Esophagus (tissue), 2 donors: ENCODE data around the gene RB1. TPM values are rescaled to one million over a fixed set of nuclear protein-coding genes. Genes with fewer than 3 reads are reported as not detected.
"Not testable (repeated sequence)": the region's sequence is repeated elsewhere in the genome, so short reads cannot be mapped to it uniquely, and the experiment has no call there.

Source experiments
- H3K27ac ChIP-seq, 2 donors: one replicate each; pipeline ENCODE4 v1.5.1; 2013; ENCODE audit warnings: low read depth in 2 of 2, mild to moderate bottlenecking in 2 of 2, inconsistent platforms in 1 of 2, low read length in 1 of 2, moderate library complexity in 1 of 2
- H3K27me3 ChIP-seq, 2 donors: one replicate each; pipeline ENCODE4 v1.6.1; 2013; ENCODE audit warnings: low read length in 2 of 2, control low read depth in 1 of 2, mild to moderate bottlenecking in 1 of 2; ENCODE audit not compliant: insufficient read depth in 2 of 2, control insufficient read depth in 1 of 2
- H3K36me3 ChIP-seq, 2 donors: one replicate each; pipeline ENCODE4 v1.6.1; 2013; ENCODE audit warnings: low read length in 1 of 2; ENCODE audit not compliant: control insufficient read depth in 2 of 2, insufficient read depth in 2 of 2
- H3K4me1 ChIP-seq, 2 donors: one replicate each; pipeline ENCODE4 v1.6.1; 2013; ENCODE audit warnings: low read length in 1 of 2; ENCODE audit not compliant: control insufficient read depth in 2 of 2, insufficient read depth in 2 of 2
- H3K4me3 ChIP-seq, 2 donors: one replicate each; pipeline ENCODE4 v1.5.1; 2013; ENCODE audit warnings: low read length in 2 of 2, mild to moderate bottlenecking in 2 of 2, low read depth in 1 of 2, moderate library complexity in 1 of 2
- H3K9me3 ChIP-seq, 2 donors: one replicate each; pipeline ENCODE4 v1.6.1; 2013; ENCODE audit warnings: mild to moderate bottlenecking in 2 of 2, low read depth in 1 of 2, low read length in 1 of 2, moderate library complexity in 1 of 2; ENCODE audit not compliant: control insufficient read depth in 2 of 2, insufficient read depth in 1 of 2
- WGBS, 2 donors: extraction: QIAGEN DNeasy Blood & Tissue Kit; methylation state at CpG; one replicate each; pipeline ENCODE4 v1.1.7; 2013; 5-methylcytosine and 5-hydroxymethylcytosine counted together
- polyA plus RNA-seq, 2 donors: library from polyadenylated mRNA; stranded (reverse); fragments of 200-250 nt; gene quantifications; one replicate each; pipeline ENCODE4 v1.2.3, GENCODE V29; 2013
- donor health status: healthy with polysubstance abuse.
- donor health status: Bipolar disorder and iron deficiency.

Gene RB1
- polyA plus RNA-seq, 2 donors = 15.5 to 17.4 TPM

GRCh38 chr13:48322294-48322693 lies 18.7 kb downstream of the RB1 start:
- H3K27ac ChIP-seq = no peak overlapping the region
- peaks cover 0 to 16% of the 10 kb centered on the region in 2 donors for H3K36me3 ChIP-seq
- no peaks in the 10 kb centered on the region for H3K4me1 ChIP-seq
- H3K9me3 ChIP-seq = peaks cover 0 to 9% of the 10 kb centered on the region in 2 donors
- H3K4me3 ChIP-seq = no peak overlapping the region
- H3K27me3 ChIP-seq = no peaks in the 10 kb centered on the region

- H3K27me3 ChIP-seq = no peaks in the 10 kb centered on the region
- no peak overlapping the region for H3K27ac ChIP-seq
- H3K4me3 ChIP-seq = peak overlapping the region in 1 of 2 donors; percentile 22
- H3K4me1 ChIP-seq = no peaks in the 10 kb centered on the region
- H3K36me3 ChIP-seq = peaks cover 0 to 3% of the 10 kb centered on the region in 2 donors
- peaks cover 0 to 1% of the 10 kb centered on the region in 2 donors for H3K9me3 ChIP-seq
- 66 to 76% methylated on average over 1 of the region's 1 CpG for WGBS, 2 donors
Measured at GRCh38 chr13:48333976-48334375, 30.4 kb downstream of the RB1 start.

- H3K36me3 ChIP-seq = peaks cover 0 to 3% of the 10 kb centered on the region in 2 donors
- 58% methylated on average over 4 of the region's 4 CpGs for WGBS, 2 donors
- no peaks in the 10 kb centered on the region for H3K27me3 ChIP-seq
- H3K4me3 ChIP-seq = no peak overlapping the region
- H3K4me1 ChIP-seq = no peaks in the 10 kb centered on the region
- H3K27ac ChIP-seq = no peak overlapping the region
- peaks cover 0 to 2% of the 10 kb centered on the region in 2 donors for H3K9me3 ChIP-seq
Measured at GRCh38 chr13:48334534-48335127, 31.1 kb downstream of the RB1 start.

GRCh38 chr13:48339198-48339597 lies 35.6 kb downstream of the RB1 start:
- not testable (repeated sequence) for H3K4me3 ChIP-seq, H3K4me1 ChIP-seq, H3K36me3 ChIP-seq, H3K27ac ChIP-seq, H3K9me3 ChIP-seq, H3K27me3 ChIP-seq
- 97% methylated on average over 11 of the region's 11 CpGs for WGBS, 2 donors

DNA sequence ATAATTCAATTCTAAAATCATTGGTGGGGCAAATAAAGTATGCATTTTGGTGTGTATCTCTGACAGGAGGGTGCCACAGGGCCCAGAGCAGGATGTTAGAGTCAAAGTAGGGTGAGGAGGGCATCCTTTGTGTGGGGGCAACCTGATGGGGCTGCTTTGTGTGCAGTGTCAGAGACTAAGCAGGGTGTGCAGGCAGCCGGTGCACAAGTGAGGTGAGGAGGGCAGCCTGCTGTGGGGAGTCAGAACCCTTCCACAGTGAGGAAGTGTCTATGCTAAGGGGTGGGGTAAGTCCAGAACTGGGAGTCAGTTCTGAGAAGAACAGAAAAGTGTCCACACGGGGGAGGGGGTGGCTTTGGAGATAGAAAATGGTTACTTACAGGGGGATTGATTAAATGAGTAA lies 40.7 kb downstream of the RB1 start:
- Histone ChIP-seq H3K27ac (no peak overlapping the region), H3K9me3 (no peaks in the 10 kb centered on the region), H3K27me3 (no peaks in the 10 kb centered on the region), H3K4me1 (no peaks in the 10 kb centered on the region), H3K4me3 (no peak overlapping the region), H3K36me3 (no peaks in the 10 kb centered on the region)
- 88 to 92% methylated on average over 2 of the region's 2 CpGs for WGBS, 2 donors

GRCh38 chr13:48346583-48346982 lies 43.0 kb downstream of the RB1 start:
- H3K27ac ChIP-seq = no peak overlapping the region
- H3K9me3 ChIP-seq = no peaks in the 10 kb centered on the region
- H3K4me3 ChIP-seq = no peak overlapping the region
- no peaks in the 10 kb centered on the region for H3K27me3 ChIP-seq
- no peaks in the 10 kb centered on the region for H3K36me3 ChIP-seq
- H3K4me1 ChIP-seq = no peaks in the 10 kb centered on the region
- WGBS, 2 donors = 80 to 89% methylated on average over 1 of the region's 1 CpG

DNA sequence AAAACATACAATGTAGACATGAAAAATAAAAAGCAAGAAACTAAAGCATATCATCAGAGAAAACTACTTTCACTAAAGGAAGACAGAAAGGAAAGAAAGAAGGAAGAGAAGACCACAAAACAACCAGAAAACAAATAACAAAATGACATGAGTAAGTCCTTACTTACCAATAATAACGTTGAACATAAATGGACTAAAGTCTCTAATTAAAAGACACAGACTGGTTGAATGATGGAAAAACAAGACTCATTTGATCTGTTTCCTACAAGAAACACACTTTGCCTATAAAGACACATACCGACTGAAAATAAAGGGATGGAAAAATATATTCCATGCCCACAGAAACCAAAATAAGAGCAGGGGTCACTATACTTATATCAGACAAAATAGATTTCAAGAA lies 46.0 kb downstream of the RB1 start:
- H3K27ac ChIP-seq = no peak overlapping the region
- H3K9me3 ChIP-seq = no peaks in the 10 kb centered on the region
- H3K4me1 ChIP-seq = no peaks in the 10 kb centered on the region
- no peaks in the 10 kb centered on the region for H3K36me3 ChIP-seq
- no peak overlapping the region for H3K4me3 ChIP-seq
- 91 to 93% methylated on average over 2 of the region's 2 CpGs for WGBS, 2 donors
- H3K27me3 ChIP-seq = no peaks in the 10 kb centered on the region

- no peak overlapping the region for H3K27ac ChIP-seq
- H3K9me3 ChIP-seq = no peaks in the 10 kb centered on the region
- no peak overlapping the region for H3K4me3 ChIP-seq
- H3K36me3 ChIP-seq = no peaks in the 10 kb centered on the region
- no peaks in the 10 kb centered on the region for H3K4me1 ChIP-seq
- no peaks in the 10 kb centered on the region for H3K27me3 ChIP-seq
- 99 to 100% methylated on average over 2 of the region's 2 CpGs for WGBS, 2 donors
Measured at GRCh38 chr13:48353590-48353989, 50.0 kb downstream of the RB1 start.

- WGBS, 2 donors = 98 to 99% methylated on average over 2 of the region's 2 CpGs
- not testable (repeated sequence) for H3K9me3 ChIP-seq, H3K4me3 ChIP-seq, H3K4me1 ChIP-seq, H3K27me3 ChIP-seq, H3K27ac ChIP-seq, H3K36me3 ChIP-seq
Measured at GRCh38 chr13:48355524-48355923, 52.0 kb downstream of the RB1 start.

DNA sequence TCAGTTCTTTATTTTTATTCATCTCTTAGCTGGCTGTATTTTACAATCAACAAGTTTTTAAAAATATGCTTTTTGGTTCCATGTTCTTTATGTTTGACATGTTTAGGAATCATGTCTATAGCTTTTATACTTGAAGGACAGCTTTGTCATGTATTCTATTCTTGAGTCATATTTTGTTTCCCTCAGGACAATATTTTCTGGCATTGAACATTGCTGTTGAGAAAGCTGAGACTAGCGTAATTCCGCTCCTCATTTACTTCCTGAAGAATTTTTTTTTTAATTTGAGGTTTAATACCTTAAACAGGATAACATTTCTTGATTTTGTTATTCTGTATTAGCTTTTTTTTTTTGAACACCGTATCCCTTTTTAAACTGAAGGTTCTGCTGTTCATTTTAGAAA lies 53.2 kb downstream of the RB1 start:
- Histone ChIP-seq H3K4me3 (no peak overlapping the region), H3K4me1 (no peaks in the 10 kb centered on the region), H3K27ac (no peak overlapping the region), H3K27me3 (no peaks in the 10 kb centered on the region), H3K36me3 (no peaks in the 10 kb centered on the region), H3K9me3 (no peaks in the 10 kb centered on the region)
- 41 to 52% methylated on average over 3 of the region's 3 CpGs for WGBS, 2 donors
